ENCODE measurements around the gene CCDC102B. TPM values are rescaled to one million over a fixed set of nuclear protein-coding genes. Genes with fewer than 3 reads are reported as not detected.

CCDC102B gene
- total and polyA plus RNA-seq, 2 of the 8 experiments (the other 6 are each of a cell fraction or from before 2014, with no cell fraction given) = 0.80 to 1.1 TPM

- POLR2A ChIA-PET (ENCODE audit: partially characterized antibody) = no interaction called here
- no peak overlapping the region for H3K4me2 ChIP-seq (ENCODE audit: insufficient read depth in 1 of 2, low read depth in 2 of 2, low read length in 2 of 2)
- H3K9ac ChIP-seq (replicated peaks in 1 of 4; ENCODE audit: extremely low read depth in 1 of 4, low read depth in 3 of 4, low read length in 3 of 4) = no peak overlapping the region
- no peak overlapping the region for H3K4me3 ChIP-seq (ENCODE audit: extremely low read depth in 1 of 4, insufficient read depth in 2 of 4, low read depth in 3 of 4, low read length in 4 of 4)
- H3K23ac ChIP-seq (ENCODE audit: insufficient read length) = no peak overlapping the region
- no peak overlapping the region for H4K91ac ChIP-seq (replicated peaks; ENCODE audit: insufficient read length, low read length)
- no peaks in the 10 kb centered on the region for H3K23me2 ChIP-seq (ENCODE audit: low read depth, low read length)
- no peak overlapping the region for H2AK5ac ChIP-seq (ENCODE audit: low read depth, low read length)
- no peak overlapping the region for H3K14ac ChIP-seq (ENCODE audit: insufficient read length)
- no peak overlapping the region for H2BK20ac ChIP-seq (ENCODE audit: low read length)
- H3K27me3 ChIP-seq (replicated peaks in 1 of 4; ENCODE audit: control insufficient read depth in 3 of 4, extremely low read depth in 1 of 4, insufficient read depth in 3 of 4, low read length in 3 of 4) = no peaks in the 10 kb centered on the region
- no peak overlapping the region for H3K27ac ChIP-seq (ENCODE audit: low read depth, low read length)
- H3K56ac ChIP-seq (replicated peaks; ENCODE audit: insufficient read length, low read depth, low read length) = no peak overlapping the region
- CTCF ChIA-PET (ENCODE audit: partially characterized antibody) = interaction anchor here (1.3 kb wide), 1 partner anchor 30 kb away, joined by 3 read pairs; no protein-coding TSS in a partner anchor
- H4K20me1 ChIP-seq (replicated peaks in 1 of 2; ENCODE audit: control insufficient read depth in 1 of 2, insufficient read depth in 2 of 2, low read length in 2 of 2) = no peaks in the 10 kb centered on the region
- TF ChIP-seq POLR2A (IDR thresholded peaks at IDR 0.05; ENCODE audit: control extremely low read depth in 1 of 2, low read depth in 2 of 2, low read length in 2 of 2) (no peak), CEBPB (IDR thresholded peaks at IDR 0.05; ENCODE audit: low read depth, low read length) (no peak), TCF12 (IDR thresholded peaks at IDR 0.05; ENCODE audit: low read depth, low read length) (no peak), RAD21 (IDR thresholded peaks at IDR 0.05 in 1 of 2, conservative IDR thresholded peaks at IDR 0.05 in 1 of 2; ENCODE audit: low read depth in 2 of 2, low read length in 2 of 2) (no peak), PHF8 (conservative IDR thresholded peaks at IDR 0.05; ENCODE audit: low read depth, low read length) (no peak), E2F6 (IDR thresholded peaks at IDR 0.05) (no peak)
- no peaks in the 10 kb centered on the region for H3K36me3 ChIP-seq (ENCODE audit: control insufficient read depth in 2 of 4, insufficient read depth in 4 of 4, low read length in 3 of 4)
- no peaks in the 10 kb centered on the region for H3K79me1 ChIP-seq (ENCODE audit: low read depth, low read length)
- 80% methylated on average over 2 of the region's 2 CpGs; no CpG with 5 or more reads in 1 of the 2 experiments for WGBS, 2 experiments (ENCODE audit: extremely low coverage in 1 of 2, insufficient coverage in 1 of 2, insufficient read length in 1 of 2, insufficient replicate concordance in 2 of 2, low coverage in 1 of 2, low lambda C conversion rate in 2 of 2, missing lambda C conversion rate in 1 of 2)
- no peaks in the 10 kb centered on the region for H3K4me1 ChIP-seq (replicated peaks in 1 of 4; ENCODE audit: control insufficient read depth in 3 of 4, insufficient read depth in 4 of 4, low read length in 3 of 4)
- no peak overlapping the region for H4K5ac ChIP-seq (ENCODE audit: insufficient read length, low read depth, low read length)
- no peak overlapping the region for H2BK15ac ChIP-seq (ENCODE audit: low read length)
- H2BK120ac ChIP-seq (replicated peaks; ENCODE audit: low read depth, low read length) = no peak overlapping the region
- H3K9me3 ChIP-seq (ENCODE audit: insufficient read depth in 2 of 2, low read depth in 1 of 2, low read length in 1 of 2) = no peaks in the 10 kb centered on the region
- no peaks in the 10 kb centered on the region for H3K79me2 ChIP-seq (ENCODE audit: control insufficient read depth in 1 of 2, insufficient read depth in 2 of 2, low read length in 2 of 2)
- H2BK12ac ChIP-seq (ENCODE audit: low read depth, low read length) = no peak overlapping the region
- H2BK5ac ChIP-seq (ENCODE audit: low read depth, low read length) = no peak overlapping the region
- no peak overlapping the region for H3K4ac ChIP-seq (replicated peaks; ENCODE audit: insufficient read length, low read depth, low read length)
- H2AFZ ChIP-seq (ENCODE audit: low read length) = no peak overlapping the region
- H3K18ac ChIP-seq (ENCODE audit: extremely low read depth, low read length) = no peak overlapping the region
- no peak overlapping the region for H4K8ac ChIP-seq (ENCODE audit: extremely low read depth, insufficient read depth, low read length)
- no peak for DNase-seq (ENCODE audit: low read depth in 1 of 2, low spot score in 2 of 2)
- FAIRE-seq = no peak
Observed at GRCh38 chr18:68954738-68955137, 156.9 kb downstream of the CCDC102B start.
